ENCODE measurements around the gene CHCHD4. TPM values are rescaled to one million over a fixed set of nuclear protein-coding genes. Genes with fewer than 3 reads are reported as not detected.

CHCHD4 gene
- total and polyA plus RNA-seq, 2 of the 13 experiments (the other 11 are each of a cell fraction or from before 2014, with no cell fraction given): 15.8 to 24.1 TPM

GRCh38 chr3:14169871-14170270 is 45.2 kb upstream of the CHCHD4 start:
- H3K4me2 ChIP-seq (ENCODE audit: low read depth, low read length): no peak overlapping the region
- BruUV-seq (replicated peaks): no TSS peak
- H3K79me2 ChIP-seq (ENCODE audit: insufficient read depth, low read length): peaks cover 9% of the 10 kb centered on the region
- H3K9ac ChIP-seq (ENCODE audit: insufficient read depth, low read depth, low read length): no peak overlapping the region
- intact Hi-C loops (cut with micrococcal nuclease; ENCODE audit: unreplicated experiment): no loop called here
- peaks cover 8% of the 10 kb centered on the region for H3K4me1 ChIP-seq (ENCODE audit: insufficient read depth, low read length)
- in situ Hi-C loops (cut with HindIII; ENCODE audit: extremely low pct_ligation_motif_present, low pct_unique_long_range_greater_than_20kb): no loop called here
- no peaks in the 10 kb centered on the region for H3K9me3 ChIP-seq (ENCODE audit: low read length)
- H4K20me1 ChIP-seq (ENCODE audit: insufficient read depth, low read length): no peaks in the 10 kb centered on the region
- no peak overlapping the region for H3K27ac ChIP-seq (ENCODE audit: extremely low read length, insufficient read depth, low read length)
- peaks cover 21 to 82% of the 10 kb centered on the region in 2 experiments for H3K36me3 ChIP-seq (replicated peaks in 1 of 2; ENCODE audit: control insufficient read depth in 1 of 2, insufficient read depth in 2 of 2, low read length in 2 of 2)
- DNase-seq (ENCODE audit: low spot score) (no peak), FAIRE-seq (no peak), ATAC-seq (no peak)
- H3K27me3 ChIP-seq (ENCODE audit: control insufficient read depth in 1 of 2, insufficient read depth in 2 of 2, low read length in 2 of 2): no peaks in the 10 kb centered on the region
- no peak overlapping the region for H3K4me3 ChIP-seq (replicated peaks in 1 of 3; ENCODE audit: insufficient read depth in 1 of 3, low read depth in 2 of 3, low read length in 3 of 3)
- no peak overlapping the region for H2AFZ ChIP-seq (ENCODE audit: low read length)
- ChIA-PET CTCF (ENCODE audit: low intra/inter-chr PET ratio, low total read pairs) (no interaction called here), POLR2A (interaction anchor here (2.6 kb wide), 1 partner anchor 9 kb away, joined by 11 read pairs; the partner anchor contains the start of genes LSM3 and XPC)
- no peak for TF ChIP-seq ZNF326 (CRISPR knock-in tag; IDR thresholded peaks at IDR 0.05; ENCODE audit: borderline replicate concordance)
- no peak for TF ChIP-seq PHF20 (CRISPR knock-in tag; IDR thresholded peaks at IDR 0.05)
- TF ChIP-seq, protein P1, sequence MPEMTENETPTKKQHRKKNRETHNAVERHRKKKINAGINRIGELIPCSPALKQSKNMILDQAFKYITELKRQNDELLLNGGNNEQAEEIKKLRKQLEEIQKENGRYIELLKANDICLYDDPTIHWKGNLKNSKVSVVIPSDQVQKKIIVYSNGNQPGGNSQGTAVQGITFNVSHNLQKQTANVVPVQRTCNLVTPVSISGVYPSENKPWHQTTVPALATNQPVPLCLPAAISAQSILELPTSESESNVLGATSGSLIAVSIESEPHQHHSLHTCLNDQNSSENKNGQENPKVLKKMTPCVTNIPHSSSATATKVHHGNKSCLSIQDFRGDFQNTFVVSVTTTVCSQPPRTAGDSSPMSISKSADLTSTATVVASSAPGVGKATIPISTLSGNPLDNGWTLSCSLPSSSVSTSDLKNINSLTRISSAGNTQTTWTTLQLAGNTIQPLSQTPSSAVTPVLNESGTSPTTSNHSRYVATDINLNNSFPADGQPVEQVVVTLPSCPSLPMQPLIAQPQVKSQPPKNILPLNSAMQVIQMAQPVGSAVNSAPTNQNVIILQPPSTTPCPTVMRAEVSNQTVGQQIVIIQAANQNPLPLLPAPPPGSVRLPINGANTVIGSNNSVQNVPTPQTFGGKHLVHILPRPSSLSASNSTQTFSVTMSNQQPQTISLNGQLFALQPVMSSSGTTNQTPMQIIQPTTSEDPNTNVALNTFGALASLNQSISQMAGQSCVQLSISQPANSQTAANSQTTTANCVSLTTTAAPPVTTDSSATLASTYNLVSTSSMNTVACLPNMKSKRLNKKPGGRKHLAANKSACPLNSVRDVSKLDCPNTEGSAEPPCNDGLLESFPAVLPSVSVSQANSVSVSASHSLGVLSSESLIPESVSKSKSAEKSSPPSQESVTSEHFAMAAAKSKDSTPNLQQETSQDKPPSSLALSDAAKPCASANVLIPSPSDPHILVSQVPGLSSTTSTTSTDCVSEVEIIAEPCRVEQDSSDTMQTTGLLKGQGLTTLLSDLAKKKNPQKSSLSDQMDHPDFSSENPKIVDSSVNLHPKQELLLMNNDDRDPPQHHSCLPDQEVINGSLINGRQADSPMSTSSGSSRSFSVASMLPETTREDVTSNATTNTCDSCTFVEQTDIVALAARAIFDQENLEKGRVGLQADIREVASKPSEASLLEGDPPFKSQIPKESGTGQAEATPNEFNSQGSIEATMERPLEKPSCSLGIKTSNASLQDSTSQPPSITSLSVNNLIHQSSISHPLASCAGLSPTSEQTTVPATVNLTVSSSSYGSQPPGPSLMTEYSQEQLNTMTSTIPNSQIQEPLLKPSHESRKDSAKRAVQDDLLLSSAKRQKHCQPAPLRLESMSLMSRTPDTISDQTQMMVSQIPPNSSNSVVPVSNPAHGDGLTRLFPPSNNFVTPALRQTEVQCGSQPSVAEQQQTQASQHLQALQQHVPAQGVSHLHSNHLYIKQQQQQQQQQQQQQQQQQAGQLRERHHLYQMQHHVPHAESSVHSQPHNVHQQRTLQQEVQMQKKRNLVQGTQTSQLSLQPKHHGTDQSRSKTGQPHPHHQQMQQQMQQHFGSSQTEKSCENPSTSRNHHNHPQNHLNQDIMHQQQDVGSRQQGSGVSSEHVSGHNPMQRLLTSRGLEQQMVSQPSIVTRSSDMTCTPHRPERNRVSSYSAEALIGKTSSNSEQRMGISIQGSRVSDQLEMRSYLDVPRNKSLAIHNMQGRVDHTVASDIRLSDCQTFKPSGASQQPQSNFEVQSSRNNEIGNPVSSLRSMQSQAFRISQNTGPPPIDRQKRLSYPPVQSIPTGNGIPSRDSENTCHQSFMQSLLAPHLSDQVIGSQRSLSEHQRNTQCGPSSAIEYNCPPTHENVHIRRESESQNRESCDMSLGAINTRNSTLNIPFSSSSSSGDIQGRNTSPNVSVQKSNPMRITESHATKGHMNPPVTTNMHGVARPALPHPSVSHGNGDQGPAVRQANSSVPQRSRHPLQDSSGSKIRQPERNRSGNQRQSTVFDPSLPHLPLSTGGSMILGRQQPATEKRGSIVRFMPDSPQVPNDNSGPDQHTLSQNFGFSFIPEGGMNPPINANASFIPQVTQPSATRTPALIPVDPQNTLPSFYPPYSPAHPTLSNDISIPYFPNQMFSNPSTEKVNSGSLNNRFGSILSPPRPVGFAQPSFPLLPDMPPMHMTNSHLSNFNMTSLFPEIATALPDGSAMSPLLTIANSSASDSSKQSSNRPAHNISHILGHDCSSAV (CRISPR knock-in tag; IDR thresholded peaks at IDR 0.05; ENCODE audit: borderline replicate concordance): no peak
- TF ChIP-seq, protein P2, sequence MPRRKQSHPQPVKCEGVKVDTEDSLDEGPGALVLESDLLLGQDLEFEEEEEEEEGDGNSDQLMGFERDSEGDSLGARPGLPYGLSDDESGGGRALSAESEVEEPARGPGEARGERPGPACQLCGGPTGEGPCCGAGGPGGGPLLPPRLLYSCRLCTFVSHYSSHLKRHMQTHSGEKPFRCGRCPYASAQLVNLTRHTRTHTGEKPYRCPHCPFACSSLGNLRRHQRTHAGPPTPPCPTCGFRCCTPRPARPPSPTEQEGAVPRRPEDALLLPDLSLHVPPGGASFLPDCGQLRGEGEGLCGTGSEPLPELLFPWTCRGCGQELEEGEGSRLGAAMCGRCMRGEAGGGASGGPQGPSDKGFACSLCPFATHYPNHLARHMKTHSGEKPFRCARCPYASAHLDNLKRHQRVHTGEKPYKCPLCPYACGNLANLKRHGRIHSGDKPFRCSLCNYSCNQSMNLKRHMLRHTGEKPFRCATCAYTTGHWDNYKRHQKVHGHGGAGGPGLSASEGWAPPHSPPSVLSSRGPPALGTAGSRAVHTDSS (CRISPR knock-in tag; conservative IDR thresholded peaks at IDR 0.05): no peak
- no peak for TF ChIP-seq ZNF879 (CRISPR knock-in tag; IDR thresholded peaks at IDR 0.05)
- TF ChIP-seq ZNF790 (CRISPR knock-in tag; IDR thresholded peaks at IDR 0.05; ENCODE audit: borderline replicate concordance): no peak
- TF ChIP-seq ZNF644 (CRISPR knock-in tag; IDR thresholded peaks at IDR 0.05; ENCODE audit: low read depth): no peak
- TF ChIP-seq TCF7 (IDR thresholded peaks at IDR 0.05; ENCODE audit: low read depth): no peak
- TF ChIP-seq POLR2A (IDR thresholded peaks at IDR 0.05; ENCODE audit: insufficient read depth in 1 of 2, low read depth in 2 of 2, low read length in 2 of 2): no peak
